Chondrocyte (in vitro differentiated cells): ENCODE results near the gene NAALADL2. TPM values are rescaled to one million over a fixed set of nuclear protein-coding genes. Genes with fewer than 3 reads are reported as not detected.

Experiments used
- DNase-seq: peaks from one replicate; pipeline ENCODE4 v3.0.0; 2021; ENCODE audit warnings: mixed read lengths, low spot score
- H3K27ac Mint-ChIP-seq: one replicate; pipeline ENCODE4 v1.8.0; 2021; ENCODE audit warnings: mild to moderate bottlenecking, moderate library complexity, mixed read lengths; ENCODE audit not compliant: unreplicated experiment
- H3K27me3 Mint-ChIP-seq: 2 replicates; pipeline ENCODE4 v1.8.0; 2021; ENCODE audit warnings: low read depth, mixed read lengths
- H3K36me3 Mint-ChIP-seq: 2 replicates; pipeline ENCODE4 v1.8.0; 2021; ENCODE audit warnings: low read depth, mixed read lengths
- H3K4me1 Mint-ChIP-seq: 2 replicates; pipeline ENCODE4 v1.8.0; 2021; ENCODE audit warnings: low read depth, mild to moderate bottlenecking, mixed read lengths
- H3K4me3 Mint-ChIP-seq: one replicate; pipeline ENCODE4 v1.8.0; 2021; ENCODE audit warnings: mild to moderate bottlenecking, moderate library complexity, mixed read lengths; ENCODE audit not compliant: unreplicated experiment
- H3K9me3 Mint-ChIP-seq: 2 replicates; pipeline ENCODE4 v1.8.0; 2021; ENCODE audit warnings: low read depth, mixed read lengths
- CTCF ChIP-seq: fragments of 200-600 bp; sonication (generic); IDR thresholded peaks from 2 replicates; pipeline ENCODE4 v1.5.0; 2021; ENCODE audit warnings: antibody characterized with exemption, mild to moderate bottlenecking, moderate library complexity
- total RNA-seq: library from RNA; stranded (reverse); gene quantifications from 3 replicates; pipeline ENCODE4 v1.2.1, GENCODE V29; 2021

Gene NAALADL2
- total RNA-seq, 1 donor from 2014 or later = 8.0 TPM

GRCh38 chr3:175659670-175660350 lies 800.7 kb downstream of the NAALADL2 start:
- no peaks in the 10 kb centered on the region for H3K4me1 Mint-ChIP-seq
- TF ChIP-seq CTCF = no peak
- H3K9me3 Mint-ChIP-seq = no peaks in the 10 kb centered on the region
- no peak overlapping the region for H3K27ac Mint-ChIP-seq
- H3K27me3 Mint-ChIP-seq = no peaks in the 10 kb centered on the region
- H3K36me3 Mint-ChIP-seq = no peaks in the 10 kb centered on the region
- no peak for DNase-seq
- H3K4me3 Mint-ChIP-seq = no peak overlapping the region

GRCh38 chr3:175662815-175663214 lies 803.7 kb downstream of the NAALADL2 start:
- no peak for TF ChIP-seq CTCF
- no peaks in the 10 kb centered on the region for H3K4me1 Mint-ChIP-seq
- DNase-seq = no peak
- no peak overlapping the region for H3K27ac Mint-ChIP-seq
- no peaks in the 10 kb centered on the region for H3K9me3 Mint-ChIP-seq
- H3K4me3 Mint-ChIP-seq = no peak overlapping the region
- H3K36me3 Mint-ChIP-seq = no peaks in the 10 kb centered on the region
- no peaks in the 10 kb centered on the region for H3K27me3 Mint-ChIP-seq

- Mint-ChIP-seq H3K4me3 (no peak overlapping the region), H3K36me3 (no peaks in the 10 kb centered on the region), H3K27me3 (no peaks in the 10 kb centered on the region), H3K9me3 (no peaks in the 10 kb centered on the region), H3K4me1 (no peaks in the 10 kb centered on the region), H3K27ac (no peak overlapping the region)
- TF ChIP-seq CTCF = no peak
- DNase-seq = no peak
Measured at GRCh38 chr3:175664911-175665310, 805.8 kb downstream of the NAALADL2 start.

- H3K4me1 Mint-ChIP-seq = peaks cover 9% of the 10 kb centered on the region
- TF ChIP-seq CTCF = no peak
- no peaks in the 10 kb centered on the region for H3K27me3 Mint-ChIP-seq
- DNase-seq = no peak
- H3K9me3 Mint-ChIP-seq = no peaks in the 10 kb centered on the region
- no peak overlapping the region for H3K27ac Mint-ChIP-seq
- no peaks in the 10 kb centered on the region for H3K36me3 Mint-ChIP-seq
- H3K4me3 Mint-ChIP-seq = no peak overlapping the region
Measured at GRCh38 chr3:175668300-175668699, 809.2 kb downstream of the NAALADL2 start.

GRCh38 chr3:175670557-175670956 lies 811.4 kb downstream of the NAALADL2 start:
- no peak overlapping the region for H3K27ac Mint-ChIP-seq
- no peak for TF ChIP-seq CTCF
- no peaks in the 10 kb centered on the region for H3K9me3 Mint-ChIP-seq
- DNase-seq = no peak
- H3K4me1 Mint-ChIP-seq = peaks cover 9% of the 10 kb centered on the region
- no peaks in the 10 kb centered on the region for H3K27me3 Mint-ChIP-seq
- no peaks in the 10 kb centered on the region for H3K36me3 Mint-ChIP-seq
- H3K4me3 Mint-ChIP-seq = no peak overlapping the region
